HG03103 (cell line): Measurements from ENCODE around the gene PKDCC.
"Not testable (repeated sequence)": the region's sequence is repeated elsewhere in the genome, so short reads cannot be mapped to it uniquely, and the experiment has no call there.

Experiments
- ATAC-seq: cut with Tn5 transposase; IDR thresholded peaks from one replicate; pipeline ENCODE4 v1.9.1; 2021; ENCODE audit warnings: low read depth; ENCODE audit not compliant: unreplicated experiment

Gene PKDCC

GRCh38 chr2:42029639-42030199 lies 18.1 kb upstream of the PKDCC start:
- no peak for ATAC-seq

DNA sequence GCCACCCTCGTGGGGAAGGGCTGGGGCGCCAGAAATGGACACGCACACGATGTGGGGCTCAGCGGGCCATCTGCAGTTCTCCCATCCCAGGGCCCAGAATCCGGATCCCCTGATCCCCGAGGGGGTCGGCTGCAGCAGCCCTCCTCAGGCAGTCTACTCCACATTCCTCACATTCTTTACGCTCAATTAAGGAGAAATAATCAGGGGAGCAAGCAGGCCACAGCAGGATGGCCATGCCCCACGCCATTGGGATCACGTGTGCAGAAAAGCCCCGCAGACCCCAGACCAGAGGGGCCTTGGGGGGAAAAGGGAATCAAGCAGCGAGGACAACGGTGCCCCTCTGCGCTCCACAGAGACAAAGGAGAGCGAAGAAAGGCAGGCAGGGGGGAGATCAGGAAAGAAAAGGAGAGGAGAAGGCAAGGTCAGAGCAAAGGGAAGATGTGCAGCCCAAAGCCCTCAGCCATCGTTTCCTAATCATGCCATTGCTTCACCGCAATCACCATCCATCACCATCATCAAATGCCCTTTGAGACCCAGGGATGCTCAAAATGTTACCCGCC lies 17.5 kb upstream of the PKDCC start:
- ATAC-seq: no peak

DNA sequence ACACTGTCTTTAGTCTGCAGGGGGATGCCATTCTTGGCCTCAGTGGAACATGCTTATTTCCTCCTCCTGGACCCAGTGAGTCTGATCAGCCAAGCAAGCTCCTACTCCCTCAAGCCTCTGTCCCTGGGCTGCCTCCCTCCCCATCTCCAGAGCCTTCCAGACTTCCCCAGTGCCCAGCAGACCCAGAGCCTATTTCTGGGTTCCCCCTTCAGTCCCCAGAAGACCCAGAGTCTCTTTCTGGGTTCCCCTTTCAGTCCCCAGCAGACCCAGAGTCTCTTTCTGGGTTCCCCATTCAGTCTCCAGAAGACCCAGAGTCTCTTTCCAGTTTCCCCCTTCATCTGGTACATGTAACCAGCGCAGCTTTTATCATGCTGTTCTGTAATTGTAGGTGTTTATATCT lies 17.0 kb upstream of the PKDCC start:
- no peak for ATAC-seq

DNA sequence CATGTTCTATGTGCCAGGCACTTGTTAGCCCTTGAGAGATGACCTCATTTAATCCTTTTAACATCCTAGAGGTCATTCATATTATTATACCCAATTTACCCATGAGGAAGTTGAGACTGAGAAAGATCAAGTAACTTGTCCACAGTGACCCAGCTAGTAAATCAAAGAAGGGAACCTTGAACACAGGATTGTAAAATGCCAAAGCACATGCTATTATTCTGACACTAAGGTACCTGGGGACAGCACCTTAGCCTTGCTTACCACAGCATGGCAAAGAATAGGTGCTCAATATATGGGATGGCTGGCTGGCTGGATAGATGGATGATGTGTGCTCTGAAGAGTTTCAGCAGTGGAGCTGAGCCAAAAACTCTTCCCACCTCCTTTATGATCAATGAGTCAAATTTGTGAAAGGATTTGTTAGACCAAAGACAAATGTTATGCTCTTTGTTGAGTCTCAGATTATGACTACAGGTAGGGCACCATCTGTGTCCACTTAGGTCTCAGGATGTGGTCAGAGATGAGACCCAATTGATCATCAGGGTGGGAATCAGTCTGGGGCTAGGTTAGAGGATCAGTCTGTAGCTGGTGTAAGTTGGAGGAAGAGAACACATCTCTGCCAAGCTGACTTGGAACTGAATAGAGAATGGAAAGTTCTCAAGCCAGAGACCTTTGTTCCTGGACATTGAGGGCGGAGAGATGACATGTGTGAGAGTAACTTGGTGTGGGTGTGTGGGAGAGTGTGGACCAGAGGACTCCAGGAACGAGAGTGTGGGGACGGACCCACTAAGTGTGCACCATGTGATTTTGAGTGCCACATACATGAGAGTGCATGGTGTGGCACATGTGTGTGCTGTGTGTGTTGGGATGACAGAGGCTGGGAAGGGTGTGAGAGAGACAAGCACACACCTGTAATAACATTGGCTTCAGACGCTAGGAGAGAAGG lies 16.3 kb upstream of the PKDCC start:
- ATAC-seq: no peak

DNA sequence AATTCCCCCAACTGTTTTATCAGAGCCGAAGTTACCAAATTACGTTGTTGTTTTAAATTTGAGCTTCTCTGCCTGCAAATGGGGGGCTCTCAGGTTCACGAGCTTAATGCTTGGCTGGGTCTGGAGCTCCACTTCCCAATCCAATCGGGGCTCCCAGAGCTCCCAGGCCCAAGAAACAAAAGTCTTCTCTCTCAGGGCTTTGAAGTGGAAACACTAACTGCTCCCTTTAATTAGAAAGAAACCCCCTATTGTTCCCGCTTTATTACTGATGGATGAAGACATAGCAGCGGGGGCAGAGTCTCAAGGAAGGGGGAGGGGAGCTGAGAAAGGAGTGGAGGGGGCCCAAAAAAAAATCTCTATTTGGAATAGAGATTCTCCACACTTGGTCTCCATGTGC lies 15.6 kb upstream of the PKDCC start:
- no peak for ATAC-seq

DNA sequence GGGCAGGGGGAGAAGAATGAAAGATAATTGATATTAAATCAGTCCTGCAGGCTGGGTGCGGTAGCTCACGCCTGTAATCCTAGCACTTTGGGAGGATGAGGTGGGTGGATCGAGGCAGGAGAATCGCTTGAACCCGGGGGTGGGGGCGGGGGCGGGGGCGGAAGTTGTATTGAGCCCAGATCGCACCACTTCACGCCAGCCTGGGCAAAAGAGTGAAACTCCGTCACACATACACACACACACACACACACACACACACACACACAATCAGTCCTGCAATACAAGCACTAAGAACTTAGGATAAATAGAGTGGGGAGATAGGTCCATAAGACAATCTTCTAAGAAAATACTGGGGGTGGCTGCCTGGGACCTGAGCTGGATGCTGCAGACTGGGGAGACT lies 15.1 kb upstream of the PKDCC start:
- no peak for ATAC-seq

- not testable (repeated sequence) for ATAC-seq
Observed at GRCh38 chr2:42034096-42034495, 13.7 kb upstream of the PKDCC start.

DNA sequence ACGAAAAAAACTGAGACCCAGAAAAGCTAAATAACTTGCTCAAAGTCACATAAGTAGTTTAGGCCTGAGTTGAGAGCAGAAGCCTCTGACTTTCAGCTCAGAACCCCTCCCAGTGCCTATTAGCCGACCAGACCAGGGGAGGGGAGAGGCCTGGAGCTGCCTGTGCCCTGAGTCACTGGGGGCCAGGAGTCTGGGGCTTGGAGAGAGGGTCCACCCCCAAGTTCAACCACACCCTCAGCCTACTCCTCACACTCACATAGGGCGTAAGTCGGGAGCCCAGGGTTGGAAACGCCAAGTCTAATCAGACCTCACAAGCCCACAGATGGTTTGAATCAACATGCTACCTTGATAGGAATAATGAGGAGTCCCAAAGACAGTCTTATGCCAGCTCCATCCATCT lies 12.6 kb upstream of the PKDCC start:
- no peak for ATAC-seq

GRCh38 chr2:42036413-42036812 lies 11.4 kb upstream of the PKDCC start:
- ATAC-seq: no peak

- no peak for ATAC-seq
Observed at GRCh38 chr2:42036940-42037339, 10.9 kb upstream of the PKDCC start.

- ATAC-seq: no peak
Observed at GRCh38 chr2:42040643-42041278, 7.1 kb upstream of the PKDCC start.

- no peak for ATAC-seq
Observed at GRCh38 chr2:42041377-42042127, 6.3 kb upstream of the PKDCC start.

DNA sequence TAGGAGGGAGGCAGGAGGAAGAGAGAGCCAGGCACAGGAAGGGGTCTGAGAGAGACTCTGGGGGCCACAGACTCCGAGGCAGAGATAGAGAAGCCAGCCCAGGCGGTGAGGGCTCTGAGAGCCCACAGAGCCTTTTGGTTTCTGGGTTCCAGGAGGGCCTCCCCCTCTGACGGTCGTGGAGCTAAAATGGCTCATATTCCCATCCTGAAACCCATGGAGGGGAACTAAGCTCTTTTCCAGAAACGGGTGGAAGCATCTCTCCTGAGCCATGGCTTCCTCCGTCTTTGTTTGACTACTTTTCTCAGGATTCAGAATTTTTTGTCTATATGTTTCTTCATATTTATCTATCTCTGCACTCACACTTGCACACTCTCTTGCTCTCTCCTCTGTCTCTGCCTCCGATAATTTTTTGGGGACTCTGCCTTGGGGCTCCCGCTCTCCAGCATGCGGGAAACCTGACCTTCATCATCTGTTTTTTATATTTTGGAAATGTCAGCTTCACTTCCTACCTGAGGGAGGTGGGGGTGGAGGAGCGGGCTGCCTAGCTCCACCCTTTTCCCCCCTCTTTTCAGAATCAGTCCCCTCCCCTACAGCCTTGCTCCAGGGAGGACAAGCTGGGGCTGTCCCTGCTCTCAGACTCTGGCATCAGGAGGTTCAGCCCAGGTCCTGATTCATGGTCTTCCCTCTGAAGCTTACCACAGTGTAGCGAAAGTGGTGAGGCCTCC lies 5.0 kb upstream of the PKDCC start:
- ATAC-seq: no peak

DNA sequence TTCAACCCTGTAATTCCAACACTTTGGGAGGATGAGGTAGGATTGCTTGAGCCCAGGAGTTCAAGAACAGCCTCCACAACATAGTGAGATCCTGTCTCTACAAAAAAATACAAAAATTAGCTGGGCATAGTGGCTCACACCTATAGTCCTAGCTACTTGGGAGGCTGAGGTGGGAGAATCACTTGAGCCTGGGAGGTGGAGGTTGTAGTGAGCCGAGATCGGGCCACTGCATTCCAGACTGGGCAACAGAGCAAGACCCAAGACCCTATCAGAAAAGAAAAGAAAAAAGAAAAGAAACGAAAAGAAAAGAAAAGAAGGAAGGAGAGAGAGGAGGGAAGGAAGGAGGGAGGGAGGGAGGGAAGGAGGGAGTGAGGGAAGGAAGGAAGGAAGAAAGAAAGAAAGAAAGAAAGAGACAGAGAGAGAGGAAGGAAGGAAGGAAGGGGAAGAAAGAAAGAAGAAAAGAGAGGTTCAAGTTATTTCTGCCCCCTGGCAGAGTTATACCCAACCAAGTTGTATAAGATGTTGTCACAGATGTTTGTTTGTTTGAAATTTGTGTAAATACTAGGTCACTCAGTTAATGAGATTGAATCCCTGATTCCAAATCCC lies 3.9 kb upstream of the PKDCC start:
- no peak for ATAC-seq

DNA sequence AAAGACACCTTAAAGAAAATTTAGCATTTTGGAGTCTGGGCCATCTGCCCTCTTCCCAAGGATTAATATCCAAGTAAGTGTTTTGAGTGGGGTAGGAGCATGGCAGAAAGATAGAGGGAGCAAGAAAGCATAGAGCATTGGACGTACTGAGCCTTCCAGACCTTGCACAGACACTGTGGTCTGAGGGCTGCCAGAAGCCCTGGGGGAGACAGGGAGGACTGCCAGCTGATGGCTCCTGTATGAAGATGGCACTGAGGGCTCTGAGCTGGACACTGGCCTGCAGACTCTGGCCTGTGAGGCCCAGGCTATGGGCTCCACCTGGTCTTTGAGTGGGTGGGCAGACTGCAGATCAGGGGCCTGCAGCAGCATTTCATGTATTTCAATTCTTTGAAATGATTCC lies 2.9 kb upstream of the PKDCC start:
- ATAC-seq: no peak

DNA sequence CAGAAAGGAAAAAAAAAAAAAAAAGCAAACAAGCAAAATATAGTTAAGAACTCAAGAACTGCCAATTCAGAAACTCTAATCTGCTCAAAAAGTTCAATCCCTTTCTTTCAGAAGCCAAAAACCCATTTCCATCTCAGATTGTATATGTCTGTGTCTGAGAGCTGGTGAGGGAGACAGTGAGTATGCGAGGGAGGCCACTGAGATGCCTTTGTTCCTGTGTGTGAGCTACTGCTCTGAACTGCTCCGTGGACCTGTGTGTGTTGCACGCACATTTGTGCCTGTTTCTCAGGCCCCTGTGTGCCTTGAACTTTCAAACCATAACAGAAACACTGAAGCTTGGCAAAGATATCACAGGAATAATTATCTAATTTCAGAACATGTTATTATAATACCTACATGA lies 2.5 kb upstream of the PKDCC start:
- ATAC-seq: no peak

- ATAC-seq: no peak
Observed at GRCh38 chr2:42045848-42046748, 1.7 kb upstream of the PKDCC start.

GRCh38 chr2:42046819-42047487 lies 868 bp upstream of the PKDCC start:
- peak; percentile 8 for ATAC-seq
